Measurements from ENCODE around the gene MRPS11.

DNA sequence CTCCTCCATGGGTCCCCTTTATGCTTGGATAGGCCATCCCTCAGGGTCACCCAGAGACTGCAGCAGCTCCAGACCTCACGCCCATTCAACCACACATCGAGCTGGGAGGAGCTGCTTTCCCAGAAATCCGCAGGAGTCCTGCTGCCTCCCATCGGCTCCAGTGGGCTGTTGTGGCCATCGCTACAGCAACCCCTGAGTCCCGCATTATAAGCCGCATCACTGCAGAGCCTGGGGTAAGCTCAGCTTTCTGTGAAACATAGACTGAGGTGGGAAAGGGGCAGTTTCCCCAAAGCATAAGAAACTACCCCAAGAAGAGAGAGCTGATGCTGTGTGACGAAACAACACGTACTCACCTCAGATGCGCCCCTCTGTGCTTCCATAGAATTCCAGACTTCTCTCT is 36.1 kb upstream of the MRPS11 start:
- TF ChIP-seq CTCF (IDR thresholded peaks at IDR 0.05 in 4 of 5, conservative IDR thresholded peaks at IDR 0.05 in 1 of 5) (no peak), POLR2A (IDR thresholded peaks at IDR 0.05) (no peak)
